ENCODE measurements around the gene TAC4. TPM values are rescaled to one million over a fixed set of nuclear protein-coding genes. Genes with fewer than 3 reads are reported as not detected.

The TAC4 gene
- total and polyA plus RNA-seq, 2 experiments from 2014 or later: not detected

- TF ChIP-seq CREB1 (CRISPR knock-in tag; IDR thresholded peaks at IDR 0.05; ENCODE audit: low read depth) (no peak), CTCF (conservative IDR thresholded peaks at IDR 0.05; ENCODE audit: low read depth in 2 of 2) (no peak), JUNB (IDR thresholded peaks at IDR 0.05; ENCODE audit: unreplicated experiment) (no peak), POLR2AphosphoS5 (IDR thresholded peaks at IDR 0.05; ENCODE audit: low read depth) (no peak), STAT1 (IDR thresholded peaks at IDR 0.05; ENCODE audit: unreplicated experiment) (no peak)
- TF ChIP-seq, protein P1, sequence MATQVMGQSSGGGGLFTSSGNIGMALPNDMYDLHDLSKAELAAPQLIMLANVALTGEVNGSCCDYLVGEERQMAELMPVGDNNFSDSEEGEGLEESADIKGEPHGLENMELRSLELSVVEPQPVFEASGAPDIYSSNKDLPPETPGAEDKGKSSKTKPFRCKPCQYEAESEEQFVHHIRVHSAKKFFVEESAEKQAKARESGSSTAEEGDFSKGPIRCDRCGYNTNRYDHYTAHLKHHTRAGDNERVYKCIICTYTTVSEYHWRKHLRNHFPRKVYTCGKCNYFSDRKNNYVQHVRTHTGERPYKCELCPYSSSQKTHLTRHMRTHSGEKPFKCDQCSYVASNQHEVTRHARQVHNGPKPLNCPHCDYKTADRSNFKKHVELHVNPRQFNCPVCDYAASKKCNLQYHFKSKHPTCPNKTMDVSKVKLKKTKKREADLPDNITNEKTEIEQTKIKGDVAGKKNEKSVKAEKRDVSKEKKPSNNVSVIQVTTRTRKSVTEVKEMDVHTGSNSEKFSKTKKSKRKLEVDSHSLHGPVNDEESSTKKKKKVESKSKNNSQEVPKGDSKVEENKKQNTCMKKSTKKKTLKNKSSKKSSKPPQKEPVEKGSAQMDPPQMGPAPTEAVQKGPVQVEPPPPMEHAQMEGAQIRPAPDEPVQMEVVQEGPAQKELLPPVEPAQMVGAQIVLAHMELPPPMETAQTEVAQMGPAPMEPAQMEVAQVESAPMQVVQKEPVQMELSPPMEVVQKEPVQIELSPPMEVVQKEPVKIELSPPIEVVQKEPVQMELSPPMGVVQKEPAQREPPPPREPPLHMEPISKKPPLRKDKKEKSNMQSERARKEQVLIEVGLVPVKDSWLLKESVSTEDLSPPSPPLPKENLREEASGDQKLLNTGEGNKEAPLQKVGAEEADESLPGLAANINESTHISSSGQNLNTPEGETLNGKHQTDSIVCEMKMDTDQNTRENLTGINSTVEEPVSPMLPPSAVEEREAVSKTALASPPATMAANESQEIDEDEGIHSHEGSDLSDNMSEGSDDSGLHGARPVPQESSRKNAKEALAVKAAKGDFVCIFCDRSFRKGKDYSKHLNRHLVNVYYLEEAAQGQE (IDR thresholded peaks at IDR 0.05; ENCODE audit: unreplicated experiment): no peak
Observed at GRCh38 chr17:49830605-49831004, 17.3 kb downstream of the TAC4 start (continued).

GRCh38 chr17:49829026-49829425, 18.8 kb downstream of the TAC4 start:
- Histone ChIP-seq H2AFZ (no peak overlapping the region), H3K4me3 (no peak overlapping the region), H3K27ac (ENCODE audit: low read depth) (peak overlapping the region; percentile 42; the same call in 1 of the 2 replicates), H3K9me2 (ENCODE audit: insufficient read depth) (no peaks in the 10 kb centered on the region), H4K20me1 (replicated peaks; ENCODE audit: insufficient read depth) (peaks cover 24% of the 10 kb centered on the region), H3K4me1 (ENCODE audit: insufficient read depth) (0 out of 2 replicates have a peak, but pooled peaks cover 15% of the 10 kb centered on the region), H3F3A (replicated peaks; ENCODE audit: low read depth) (0 out of 2 replicates have a peak, but pooled peaks cover 4% of the 10 kb centered on the region), H3K79me2 (replicated peaks; ENCODE audit: insufficient read depth) (0 out of 2 replicates have a peak, but pooled peaks cover 2% of the 10 kb centered on the region), H3K27me3 (ENCODE audit: insufficient read depth) (no peaks in the 10 kb centered on the region), H3K4me2 (no peak overlapping the region), H3K36me3 (ENCODE audit: insufficient read depth) (peaks cover 47% of the 10 kb centered on the region)
- DNase-seq (ENCODE audit: low spot score): no peak
- no peak for ATAC-seq
- Mint-ChIP-seq H3K4me3 (no peak overlapping the region), H3K36me3 (ENCODE audit: low read depth) (peaks cover 93% of the 10 kb centered on the region), H3K4me1 (peaks cover 19% of the 10 kb centered on the region), H3K27ac (no peak overlapping the region), H3K9me3 (no peaks in the 10 kb centered on the region), H3K27me3 (ENCODE audit: insufficient read depth, low read depth, poor library complexity) (no peaks in the 10 kb centered on the region)
- TF ChIP-seq EZH2phosphoT487 (IDR thresholded peaks at IDR 0.05; ENCODE audit: unreplicated experiment): no peak
- no peak for TF ChIP-seq NANOG (IDR thresholded peaks at IDR 0.05; ENCODE audit: borderline replicate concordance)
- TF ChIP-seq, protein P1 (IDR thresholded peaks at IDR 0.05; ENCODE audit: unreplicated experiment): no peak
- TF ChIP-seq POLR2AphosphoS5 (IDR thresholded peaks at IDR 0.05; ENCODE audit: low read depth): no peak
- TF ChIP-seq, protein P2, sequence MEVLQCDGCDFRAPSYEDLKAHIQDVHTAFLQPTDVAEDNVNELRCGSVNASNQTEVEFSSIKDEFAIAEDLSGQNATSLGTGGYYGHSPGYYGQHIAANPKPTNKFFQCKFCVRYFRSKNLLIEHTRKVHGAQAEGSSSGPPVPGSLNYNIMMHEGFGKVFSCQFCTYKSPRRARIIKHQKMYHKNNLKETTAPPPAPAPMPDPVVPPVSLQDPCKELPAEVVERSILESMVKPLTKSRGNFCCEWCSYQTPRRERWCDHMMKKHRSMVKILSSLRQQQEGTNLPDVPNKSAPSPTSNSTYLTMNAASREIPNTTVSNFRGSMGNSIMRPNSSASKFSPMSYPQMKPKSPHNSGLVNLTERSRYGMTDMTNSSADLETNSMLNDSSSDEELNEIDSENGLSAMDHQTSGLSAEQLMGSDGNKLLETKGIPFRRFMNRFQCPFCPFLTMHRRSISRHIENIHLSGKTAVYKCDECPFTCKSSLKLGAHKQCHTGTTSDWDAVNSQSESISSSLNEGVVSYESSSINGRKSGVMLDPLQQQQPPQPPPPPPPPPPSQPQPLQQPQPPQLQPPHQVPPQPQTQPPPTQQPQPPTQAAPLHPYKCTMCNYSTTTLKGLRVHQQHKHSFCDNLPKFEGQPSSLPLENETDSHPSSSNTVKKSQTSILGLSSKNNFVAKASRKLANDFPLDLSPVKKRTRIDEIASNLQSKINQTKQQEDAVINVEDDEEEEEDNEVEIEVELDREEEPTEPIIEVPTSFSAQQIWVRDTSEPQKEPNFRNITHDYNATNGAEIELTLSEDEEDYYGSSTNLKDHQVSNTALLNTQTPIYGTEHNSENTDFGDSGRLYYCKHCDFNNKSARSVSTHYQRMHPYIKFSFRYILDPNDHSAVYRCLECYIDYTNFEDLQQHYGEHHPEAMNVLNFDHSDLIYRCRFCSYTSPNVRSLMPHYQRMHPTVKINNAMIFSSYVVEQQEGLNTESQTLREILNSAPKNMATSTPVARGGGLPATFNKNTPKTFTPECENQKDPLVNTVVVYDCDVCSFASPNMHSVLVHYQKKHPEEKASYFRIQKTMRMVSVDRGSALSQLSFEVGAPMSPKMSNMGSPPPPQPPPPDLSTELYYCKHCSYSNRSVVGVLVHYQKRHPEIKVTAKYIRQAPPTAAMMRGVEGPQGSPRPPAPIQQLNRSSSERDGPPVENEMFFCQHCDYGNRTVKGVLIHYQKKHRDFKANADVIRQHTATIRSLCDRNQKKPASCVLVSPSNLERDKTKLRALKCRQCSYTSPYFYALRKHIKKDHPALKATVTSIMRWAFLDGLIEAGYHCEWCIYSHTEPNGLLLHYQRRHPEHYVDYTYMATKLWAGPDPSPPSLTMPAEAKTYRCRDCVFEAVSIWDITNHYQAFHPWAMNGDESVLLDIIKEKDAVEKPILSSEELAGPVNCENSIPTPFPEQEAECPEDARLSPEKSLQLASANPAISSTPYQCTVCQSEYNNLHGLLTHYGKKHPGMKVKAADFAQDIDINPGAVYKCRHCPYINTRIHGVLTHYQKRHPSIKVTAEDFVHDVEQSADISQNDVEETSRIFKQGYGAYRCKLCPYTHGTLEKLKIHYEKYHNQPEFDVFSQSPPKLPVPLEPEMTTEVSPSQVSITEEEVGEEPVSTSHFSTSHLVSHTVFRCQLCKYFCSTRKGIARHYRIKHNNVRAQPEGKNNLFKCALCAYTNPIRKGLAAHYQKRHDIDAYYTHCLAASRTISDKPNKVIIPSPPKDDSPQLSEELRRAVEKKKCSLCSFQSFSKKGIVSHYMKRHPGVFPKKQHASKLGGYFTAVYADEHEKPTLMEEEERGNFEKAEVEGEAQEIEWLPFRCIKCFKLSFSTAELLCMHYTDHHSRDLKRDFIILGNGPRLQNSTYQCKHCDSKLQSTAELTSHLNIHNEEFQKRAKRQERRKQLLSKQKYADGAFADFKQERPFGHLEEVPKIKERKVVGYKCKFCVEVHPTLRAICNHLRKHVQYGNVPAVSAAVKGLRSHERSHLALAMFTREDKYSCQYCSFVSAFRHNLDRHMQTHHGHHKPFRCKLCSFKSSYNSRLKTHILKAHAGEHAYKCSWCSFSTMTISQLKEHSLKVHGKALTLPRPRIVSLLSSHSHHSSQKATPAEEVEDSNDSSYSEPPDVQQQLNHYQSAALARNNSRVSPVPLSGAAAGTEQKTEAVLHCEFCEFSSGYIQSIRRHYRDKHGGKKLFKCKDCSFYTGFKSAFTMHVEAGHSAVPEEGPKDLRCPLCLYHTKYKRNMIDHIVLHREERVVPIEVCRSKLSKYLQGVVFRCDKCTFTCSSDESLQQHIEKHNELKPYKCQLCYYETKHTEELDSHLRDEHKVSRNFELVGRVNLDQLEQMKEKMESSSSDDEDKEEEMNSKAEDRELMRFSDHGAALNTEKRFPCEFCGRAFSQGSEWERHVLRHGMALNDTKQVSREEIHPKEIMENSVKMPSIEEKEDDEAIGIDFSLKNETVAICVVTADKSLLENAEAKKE (CRISPR knock-in tag; IDR thresholded peaks at IDR 0.05): no peak
